Measurements from ENCODE around the gene ATN1. TPM values are rescaled to one million over a fixed set of nuclear protein-coding genes. Genes with fewer than 3 reads are reported as not detected.

Gene ATN1
- total and polyA plus RNA-seq, 2 of the 8 experiments (the other 6 are each of a cell fraction or from before 2014, with no cell fraction given) = 20.6 to 73.4 TPM

GRCh38 chr12:6982532-6982931 is 54.8 kb downstream of the ATN1 start (continued):
- no peak for TF ChIP-seq HDAC6 (IDR thresholded peaks at IDR 0.05; ENCODE audit: low read depth, low read length)
- no peak for TF ChIP-seq ASH2L (IDR thresholded peaks at IDR 0.05; ENCODE audit: low read length)
- TF ChIP-seq SRF (IDR thresholded peaks at IDR 0.05; ENCODE audit: low read depth, low read length) = no peak
- no peak for TF ChIP-seq GTF2F1 (IDR thresholded peaks at IDR 0.05; ENCODE audit: borderline replicate concordance, low read depth, low read length)
- TF ChIP-seq POLR2A (IDR thresholded peaks at IDR 0.05; ENCODE audit: control extremely low read depth in 1 of 2, low read depth in 2 of 2, low read length in 2 of 2) = no peak
- no peak for TF ChIP-seq RNF2 (IDR thresholded peaks at IDR 0.05; ENCODE audit: borderline replicate concordance, low read depth, low read length, missing control alignments, poor library complexity, severe bottlenecking)

All from H1 (cell line).